Endometrium (tissue), 2 donors: ENCODE results near the gene CBX7.

Experiments used
- FAIRE-seq: peaks from 2 replicates; lab custom pipeline; 2012; peaks lifted over from hg19 to GRCh38; lab: Jason Lieb, UNC
- donor health status: control.
- donor health status: control.

The CBX7 gene

DNA sequence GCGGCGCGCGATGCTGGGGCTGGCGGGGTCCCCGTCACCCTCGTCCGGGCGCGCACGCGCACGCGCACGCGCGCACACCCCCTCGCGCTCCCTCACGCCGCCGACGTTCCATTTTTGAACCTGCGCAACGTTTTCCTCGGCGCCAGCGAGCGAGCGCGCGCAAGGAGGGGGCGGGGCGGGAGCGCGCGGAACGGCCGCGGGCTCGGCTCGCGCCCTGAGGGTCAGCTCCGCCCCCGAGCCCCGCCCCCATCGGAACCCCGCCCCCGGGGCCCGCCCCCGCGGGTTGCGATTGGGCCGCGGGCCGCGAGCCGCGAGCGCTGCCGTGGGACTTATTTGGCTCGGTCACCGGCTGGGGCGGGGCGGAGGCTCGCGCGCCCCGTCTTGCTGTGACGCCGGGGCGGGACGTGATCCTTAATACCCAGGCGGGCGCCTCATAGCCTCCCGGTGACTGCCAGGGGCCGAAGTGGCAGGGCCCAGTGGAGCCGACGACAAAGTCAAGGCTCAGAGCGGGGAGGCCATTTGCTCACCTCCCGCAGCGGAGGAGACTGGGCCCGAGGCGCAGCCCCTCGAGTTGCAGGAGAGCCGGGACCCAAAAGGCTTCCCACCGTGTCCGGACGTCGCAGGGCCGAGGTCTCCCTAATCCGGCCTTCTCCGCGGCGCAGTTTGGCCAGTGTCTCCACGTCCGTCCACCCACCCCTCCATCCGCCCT is at the start of gene CBX7:
Gene CBX7, minus strand, starts transcription at position 170 of the 709 bp plus-strand sequence. CDS start 236 bp downstream, outside the sequence.
- FAIRE-seq: no peak

DNA sequence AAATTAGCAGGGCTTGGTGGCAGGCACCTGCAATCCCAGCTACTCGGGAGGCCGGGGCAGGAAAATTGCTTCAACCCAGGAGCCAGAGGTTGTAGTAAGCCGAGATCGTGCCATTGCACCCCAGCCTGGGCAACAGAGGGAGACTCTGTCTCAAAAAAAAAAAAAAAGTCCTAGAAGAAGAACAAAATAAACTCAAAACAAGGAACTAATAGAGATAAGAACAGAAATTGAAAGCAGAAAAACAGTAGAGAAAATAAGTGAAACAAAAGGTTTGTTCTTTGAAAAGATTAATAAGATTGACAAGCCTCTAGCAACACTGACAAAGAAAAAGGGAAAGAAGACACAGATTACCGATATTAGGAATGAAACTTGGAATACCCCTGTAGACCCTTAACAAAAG is 45.1 kb upstream of the CBX7 start:
- no peak for FAIRE-seq

- FAIRE-seq: peak; percentile 37
These were observed 41.6 kb upstream of the CBX7 start for GRCh38 chr22:39194098-39194497.

DNA sequence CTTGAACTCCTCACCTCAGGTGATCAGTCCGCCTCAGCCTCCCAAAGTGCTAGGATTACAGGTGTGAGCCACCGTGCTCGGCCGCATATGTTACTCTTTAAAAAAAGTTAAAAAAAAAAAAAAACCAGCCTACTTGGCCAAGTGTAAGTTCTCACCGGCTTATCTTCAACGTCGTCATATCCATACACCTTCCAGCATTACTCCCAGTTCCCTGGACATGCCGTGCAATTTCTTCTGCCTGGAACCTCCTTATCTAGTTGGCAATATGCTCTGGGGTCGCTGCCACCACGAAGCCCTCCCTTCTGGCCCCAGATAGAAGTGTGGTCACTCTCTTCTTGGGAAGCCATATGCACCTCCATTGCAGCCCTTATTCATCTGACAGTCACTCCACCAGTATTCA is 36.3 kb upstream of the CBX7 start:
- FAIRE-seq: no peak

- FAIRE-seq: no peak
These were observed 33.1 kb upstream of the CBX7 start for GRCh38 chr22:39185601-39186012.

GRCh38 chr22:39184586-39185577 is 32.4 kb upstream of the CBX7 start:
- no peak for FAIRE-seq

DNA sequence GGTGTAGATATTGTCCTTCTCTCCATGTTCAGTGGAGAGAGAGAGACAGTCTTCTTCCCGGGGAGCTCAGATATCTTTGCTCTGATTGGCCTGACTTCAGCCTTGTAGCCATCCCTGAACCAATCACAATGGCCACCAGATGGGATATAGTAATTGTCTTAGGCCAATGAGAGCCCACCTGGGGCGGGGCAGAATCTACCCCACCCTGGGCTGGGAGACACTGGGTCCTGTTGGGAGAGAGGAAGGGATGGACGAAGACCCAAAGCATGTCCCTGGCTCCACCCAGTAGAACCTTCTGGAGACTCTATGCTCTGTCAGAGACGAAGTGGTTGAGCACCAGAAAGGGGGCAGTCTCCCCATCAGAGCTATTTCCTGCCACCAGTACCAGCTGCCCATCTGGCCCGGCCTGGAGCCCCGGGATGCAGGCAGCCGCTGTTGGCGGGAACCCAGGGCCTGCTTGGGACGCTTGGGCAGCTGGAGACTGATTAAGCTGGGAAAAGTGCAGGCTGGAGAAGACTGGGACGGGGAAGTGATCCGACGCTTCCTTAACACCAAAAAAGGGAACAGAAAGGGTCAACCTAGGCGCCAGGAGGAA is 31.6 kb upstream of the CBX7 start:
- no peak for FAIRE-seq

DNA sequence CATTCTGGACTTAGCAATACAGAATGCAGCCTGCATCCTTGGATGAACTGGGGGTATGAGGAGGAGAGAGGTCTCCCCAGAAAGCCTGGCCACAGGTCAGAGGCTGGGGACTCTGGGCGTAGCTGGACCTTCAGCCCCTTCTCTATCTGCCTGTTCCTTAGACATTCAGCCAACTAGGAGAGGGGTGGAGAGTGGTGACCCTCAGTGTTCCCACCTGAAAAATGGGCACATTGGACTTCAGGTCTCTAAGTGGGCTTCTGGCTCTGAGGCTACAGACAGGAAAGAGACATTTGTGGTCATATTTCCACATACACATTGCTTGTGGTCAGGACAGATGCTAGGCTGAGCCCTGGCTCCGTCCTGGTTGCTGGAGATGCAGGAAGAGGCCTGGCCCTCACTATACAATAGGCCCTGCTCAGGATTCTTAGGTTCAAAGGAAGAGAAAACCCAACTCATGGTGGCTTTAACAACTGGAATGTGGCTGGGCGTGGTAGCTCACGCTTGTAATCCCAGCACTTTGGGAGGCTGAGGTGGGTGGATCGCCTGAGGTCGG is 30.1 kb upstream of the CBX7 start:
- no peak for FAIRE-seq

- no peak for FAIRE-seq
These were observed 29.3 kb upstream of the CBX7 start for GRCh38 chr22:39181778-39182177.

GRCh38 chr22:39181356-39181755 is 28.9 kb upstream of the CBX7 start:
- FAIRE-seq: no peak

- no peak for FAIRE-seq
These were observed 27.4 kb upstream of the CBX7 start for GRCh38 chr22:39179841-39180335.

DNA sequence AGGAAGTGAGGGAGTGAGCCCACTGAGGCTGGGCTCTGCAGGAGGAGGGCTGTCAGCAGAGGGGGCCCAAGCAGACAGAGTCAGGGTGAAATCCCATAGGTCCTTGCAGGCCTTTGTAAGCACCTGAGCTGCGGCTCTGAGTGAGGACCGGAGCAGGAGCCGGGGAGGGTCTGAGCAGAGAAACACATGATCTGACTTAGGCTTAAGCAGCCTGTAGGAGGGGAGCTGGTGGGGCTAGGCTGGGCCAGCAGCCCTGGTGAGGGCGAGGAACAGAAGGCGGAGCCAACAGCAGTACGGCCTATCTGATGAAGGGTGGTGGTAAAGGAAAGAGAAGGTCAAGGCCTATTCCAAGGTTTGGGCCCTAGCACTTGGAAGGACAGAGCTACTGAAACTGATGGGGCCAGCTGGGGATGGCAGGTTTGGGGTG is 26.9 kb upstream of the CBX7 start:
- FAIRE-seq: no peak

DNA sequence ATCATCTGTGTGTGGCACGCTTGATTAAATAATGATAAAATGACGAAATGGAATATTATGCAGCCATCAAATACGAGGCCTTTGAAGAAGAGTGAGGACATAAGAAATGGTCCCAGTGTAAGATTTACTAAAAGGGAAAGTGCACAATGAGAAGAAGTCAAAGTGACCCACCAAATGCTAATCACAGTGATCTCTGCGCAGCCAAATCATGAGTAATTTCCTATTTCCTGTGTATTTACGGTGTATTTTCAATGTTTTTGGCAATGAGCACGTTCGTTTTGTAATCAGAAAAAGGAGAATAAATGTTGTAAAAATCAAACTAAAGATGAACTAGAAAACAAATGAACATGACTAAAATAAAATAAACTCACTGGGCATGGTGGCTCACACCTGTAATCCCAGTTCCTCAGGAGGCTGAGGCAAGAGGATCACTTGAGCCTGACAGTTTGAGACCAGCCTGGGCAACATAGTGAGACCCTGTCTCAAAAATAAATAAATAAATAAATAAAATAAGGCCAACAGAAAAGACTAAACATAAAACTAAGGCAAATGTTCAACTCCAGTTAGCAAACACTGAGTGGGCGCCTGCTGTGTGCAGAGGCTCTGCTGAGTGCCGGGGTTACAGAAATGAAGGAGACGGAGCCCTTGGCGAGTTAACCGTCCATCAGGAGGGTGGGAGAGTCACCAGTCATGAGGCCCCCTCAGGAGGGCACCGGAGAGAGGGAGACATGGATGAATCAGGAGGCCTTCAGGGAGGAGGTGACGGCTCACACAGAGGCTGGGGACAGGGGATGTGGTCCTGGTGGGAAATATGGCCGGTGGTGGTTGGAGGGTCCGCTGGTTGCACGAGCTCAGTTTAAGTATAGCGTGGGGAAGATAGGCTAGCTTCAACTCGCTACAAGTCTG is 26.0 kb upstream of the CBX7 start:
- peak; percentile 37 for FAIRE-seq

DNA sequence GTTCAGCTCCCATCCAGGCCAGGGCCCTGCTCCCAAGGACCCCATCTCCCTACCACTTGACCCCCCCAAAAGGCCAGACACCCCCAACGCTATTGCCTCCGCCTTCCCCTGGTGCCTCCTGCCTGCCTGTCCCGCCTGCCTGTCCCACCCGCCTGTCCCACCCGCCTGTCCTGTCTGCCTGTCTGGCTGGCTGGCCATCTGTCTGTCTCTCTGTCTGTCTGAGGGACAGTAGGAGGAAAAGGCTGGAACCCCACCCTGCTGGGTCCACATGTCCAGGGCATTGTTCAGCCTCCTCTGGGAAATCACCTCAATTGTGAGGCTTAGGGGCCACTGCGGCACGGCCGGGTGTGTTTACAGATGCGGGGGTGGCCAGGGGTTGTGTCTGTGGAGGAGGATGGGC is 25.3 kb upstream of the CBX7 start:
- no peak for FAIRE-seq

- FAIRE-seq: no peak
These were observed 24.9 kb upstream of the CBX7 start for GRCh38 chr22:39177456-39177775.

DNA sequence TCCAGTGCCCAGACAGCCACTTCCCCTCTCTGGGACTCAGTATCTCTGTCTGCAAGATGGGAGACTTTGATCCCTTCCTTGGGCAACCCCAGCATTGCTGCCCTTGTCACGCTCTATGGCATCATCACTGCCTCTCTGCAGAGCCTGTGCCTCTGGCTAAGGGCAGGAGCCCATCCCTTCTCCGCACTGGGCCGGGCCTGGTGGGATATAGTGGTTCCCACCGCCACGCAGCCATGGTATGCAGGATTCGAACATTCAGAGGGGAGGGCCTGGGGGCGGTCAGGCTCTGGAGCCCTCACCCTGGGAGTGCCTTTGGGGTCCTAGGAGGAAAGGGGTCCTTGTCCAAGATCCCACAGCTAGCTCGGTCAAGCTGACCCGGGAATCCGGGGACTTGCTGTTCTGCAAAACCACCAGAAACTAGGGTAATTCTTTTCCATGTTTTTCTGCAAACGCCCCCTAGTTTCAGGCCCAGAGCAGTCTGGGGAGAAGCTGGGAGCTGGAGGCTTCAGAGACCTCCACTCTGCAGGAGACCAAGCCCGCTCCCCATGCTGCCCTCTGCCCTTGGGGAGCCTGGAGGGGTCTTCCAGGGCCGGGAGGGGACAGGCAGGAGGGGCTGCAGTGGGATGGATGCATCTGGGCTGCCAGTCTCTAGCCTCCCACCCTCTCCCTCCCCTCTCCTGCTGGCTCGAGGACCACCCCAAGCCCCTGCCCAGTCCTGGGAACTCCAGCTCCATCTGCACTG is 24.4 kb upstream of the CBX7 start:
- FAIRE-seq: no peak

DNA sequence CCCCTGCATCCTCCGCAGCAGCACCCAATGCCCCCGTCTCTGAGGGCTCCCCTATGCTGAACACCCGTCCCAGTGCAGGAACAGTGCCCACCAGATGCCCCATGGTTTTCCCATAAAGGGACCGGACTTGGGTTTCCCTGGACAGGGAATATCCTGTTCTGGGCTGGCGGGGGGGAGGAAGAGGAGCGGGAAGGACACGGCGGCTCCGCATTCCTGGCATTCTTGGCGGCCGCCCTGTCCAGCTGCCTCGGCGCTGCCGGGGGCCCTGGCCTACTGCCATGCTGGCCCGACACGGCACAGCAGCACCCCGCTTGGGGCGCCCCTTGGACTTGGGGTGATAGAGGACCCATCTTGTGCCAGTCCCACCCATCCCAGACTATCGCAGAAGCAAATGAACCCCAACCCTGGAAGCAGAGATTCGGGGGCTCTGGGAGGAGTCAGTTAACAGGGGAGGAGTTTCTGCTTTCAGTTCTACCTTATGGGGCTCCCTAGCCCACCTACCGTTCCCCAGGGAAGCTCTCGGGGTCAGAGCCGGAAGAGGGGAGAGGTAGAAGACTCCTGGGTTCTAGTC is 23.7 kb upstream of the CBX7 start:
- no peak for FAIRE-seq

DNA sequence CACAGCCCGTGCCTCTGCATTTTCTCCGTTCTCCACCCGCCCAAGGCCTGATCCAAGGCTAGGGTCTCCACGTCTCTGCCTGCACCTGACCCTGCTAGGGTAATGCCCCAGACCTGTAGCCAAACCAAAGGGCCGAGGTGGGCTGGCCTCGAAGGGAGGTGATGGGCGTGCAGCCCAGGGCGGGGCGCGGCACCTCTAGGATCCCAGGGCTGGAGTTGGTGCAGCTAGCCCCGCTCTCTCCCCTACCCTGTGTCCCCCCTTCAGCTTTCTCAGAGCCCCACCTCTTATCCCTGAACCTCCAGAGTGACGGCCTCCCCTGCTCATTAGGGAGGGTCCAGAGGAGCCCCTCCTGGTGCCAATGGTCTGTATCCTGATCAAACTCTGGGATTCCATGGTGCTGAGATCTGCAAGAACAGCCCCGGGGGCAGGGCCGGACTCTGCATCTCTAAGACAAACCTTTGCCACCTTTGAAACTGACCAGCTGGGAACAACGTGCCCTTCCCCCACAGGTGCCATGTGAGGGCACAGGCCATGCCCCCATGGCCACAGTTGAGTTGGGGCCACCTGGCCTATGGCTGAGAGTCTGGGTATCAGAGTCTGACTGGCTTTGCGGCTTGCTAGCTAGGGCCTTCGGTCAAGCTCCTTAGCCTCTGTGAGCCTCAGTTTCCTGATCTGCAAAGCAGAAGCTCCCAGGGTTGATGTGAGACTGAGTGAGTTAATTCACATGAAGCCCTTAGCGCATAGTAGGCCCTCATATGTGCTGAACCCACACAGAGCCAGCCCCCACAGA is 23.1 kb upstream of the CBX7 start:
- FAIRE-seq: no peak
